Astrocyte (in vitro differentiated cells and primary cell): ENCODE results near the gene INHBC. TPM values are rescaled to one million over a fixed set of nuclear protein-coding genes. Genes with fewer than 3 reads are reported as not detected.
"Not testable (repeated sequence)": the region's sequence is repeated elsewhere in the genome, so short reads cannot be mapped to it uniquely, and the experiment has no call there.

Experiments used
- DNase-seq: peaks from one replicate; pipeline ENCODE4 v3.0.0-alpha.2; 2010; ENCODE audit warnings: low read depth
- FAIRE-seq: peaks from 2 replicates; lab custom pipeline; 2011; peaks lifted over from hg19 to GRCh38; lab: Jason Lieb, UNC
- H2AFZ ChIP-seq: 2 replicates; pipeline ENCODE4 v1.6.0; 2012; ENCODE audit warnings: low read depth, low read length, inconsistent platforms
- H3K27ac ChIP-seq: 2 replicates; pipeline ENCODE4 v1.5.1; 2011; ENCODE audit warnings: low read depth, low read length, inconsistent platforms
- H3K27me3 ChIP-seq: 2 replicates; pipeline ENCODE4 v1.6.0; 2011; ENCODE audit warnings: low read length, inconsistent platforms; ENCODE audit not compliant: insufficient read depth
- H3K36me3 ChIP-seq: 2 replicates; pipeline ENCODE4 v1.5.1; 2011; ENCODE audit warnings: low read length, inconsistent platforms; ENCODE audit not compliant: insufficient read depth
- H3K4me1 ChIP-seq: 2 replicates; pipeline ENCODE4 v1.5.1; 2011; ENCODE audit warnings: low read length, inconsistent platforms; ENCODE audit not compliant: insufficient read depth
- H3K4me2 ChIP-seq: 2 replicates; pipeline ENCODE4 v1.6.0; 2012; ENCODE audit warnings: low read length, inconsistent platforms
- H3K4me3 ChIP-seq: 2 replicates; pipeline ENCODE4 v1.5.1; 2011; ENCODE audit warnings: low read depth, mild to moderate bottlenecking, low read length, inconsistent platforms; ENCODE audit not compliant: insufficient read depth
- H3K79me2 ChIP-seq: 2 replicates; pipeline ENCODE4 v1.6.0; 2012; ENCODE audit warnings: mild to moderate bottlenecking, low read length, inconsistent platforms; ENCODE audit not compliant: insufficient read depth
- H3K9ac ChIP-seq: 2 replicates; pipeline ENCODE4 v1.6.0; 2012; ENCODE audit warnings: mild to moderate bottlenecking, low read length, inconsistent platforms
- H3K9me3 ChIP-seq: 2 replicates; pipeline ENCODE4 v1.5.1; 2012; ENCODE audit warnings: low read depth, mild to moderate bottlenecking, low read length, inconsistent platforms; ENCODE audit not compliant: insufficient read depth
- H4K20me1 ChIP-seq: 2 replicates; pipeline ENCODE4 v1.6.0; 2012; ENCODE audit warnings: low read length, inconsistent platforms; ENCODE audit not compliant: insufficient read depth
- H3K27ac Mint-ChIP-seq: one replicate; pipeline ENCODE4 v1.8.0; 2021; ENCODE audit warnings: mild to moderate bottlenecking, mixed read lengths; ENCODE audit not compliant: unreplicated experiment
- H3K27me3 Mint-ChIP-seq: one replicate; pipeline ENCODE4 v1.8.0; 2021; ENCODE audit warnings: low read depth, mixed read lengths; ENCODE audit not compliant: unreplicated experiment
- H3K36me3 Mint-ChIP-seq: one replicate; pipeline ENCODE4 v1.8.0; 2021; ENCODE audit warnings: low read depth, mixed read lengths; ENCODE audit not compliant: unreplicated experiment
- H3K4me1 Mint-ChIP-seq: one replicate; pipeline ENCODE4 v1.8.0; 2021; ENCODE audit warnings: low read depth, mixed read lengths; ENCODE audit not compliant: unreplicated experiment
- H3K4me3 Mint-ChIP-seq: one replicate; pipeline ENCODE4 v1.8.0; 2021; ENCODE audit warnings: mild to moderate bottlenecking, moderate library complexity, mixed read lengths; ENCODE audit not compliant: unreplicated experiment
- H3K9me3 Mint-ChIP-seq: one replicate; pipeline ENCODE4 v1.8.0; 2021; ENCODE audit warnings: mild to moderate bottlenecking, mixed read lengths; ENCODE audit not compliant: unreplicated experiment
- EZH2 ChIP-seq: IDR thresholded peaks from 2 replicates; pipeline ENCODE4 v1.6.1; 2012; ENCODE audit warnings: mild to moderate bottlenecking, low read length, inconsistent platforms; ENCODE audit not compliant: insufficient read depth
- total RNA-seq: library from RNA; stranded (reverse); gene quantifications from 2 replicates; pipeline ENCODE4 v1.2.1, GENCODE V29; 2021
- TF ChIP-seq, protein P1 (sequence below): IDR thresholded peaks from 2 replicates; pipeline ENCODE4 v1.5.1; 2011; ENCODE audit warnings: low read depth, mild to moderate bottlenecking, inconsistent platforms, low read length, moderate library complexity; ENCODE audit not compliant: insufficient read depth

INHBC gene
- total RNA-seq, 1 donor from 2014 or later: not detected

DNA sequence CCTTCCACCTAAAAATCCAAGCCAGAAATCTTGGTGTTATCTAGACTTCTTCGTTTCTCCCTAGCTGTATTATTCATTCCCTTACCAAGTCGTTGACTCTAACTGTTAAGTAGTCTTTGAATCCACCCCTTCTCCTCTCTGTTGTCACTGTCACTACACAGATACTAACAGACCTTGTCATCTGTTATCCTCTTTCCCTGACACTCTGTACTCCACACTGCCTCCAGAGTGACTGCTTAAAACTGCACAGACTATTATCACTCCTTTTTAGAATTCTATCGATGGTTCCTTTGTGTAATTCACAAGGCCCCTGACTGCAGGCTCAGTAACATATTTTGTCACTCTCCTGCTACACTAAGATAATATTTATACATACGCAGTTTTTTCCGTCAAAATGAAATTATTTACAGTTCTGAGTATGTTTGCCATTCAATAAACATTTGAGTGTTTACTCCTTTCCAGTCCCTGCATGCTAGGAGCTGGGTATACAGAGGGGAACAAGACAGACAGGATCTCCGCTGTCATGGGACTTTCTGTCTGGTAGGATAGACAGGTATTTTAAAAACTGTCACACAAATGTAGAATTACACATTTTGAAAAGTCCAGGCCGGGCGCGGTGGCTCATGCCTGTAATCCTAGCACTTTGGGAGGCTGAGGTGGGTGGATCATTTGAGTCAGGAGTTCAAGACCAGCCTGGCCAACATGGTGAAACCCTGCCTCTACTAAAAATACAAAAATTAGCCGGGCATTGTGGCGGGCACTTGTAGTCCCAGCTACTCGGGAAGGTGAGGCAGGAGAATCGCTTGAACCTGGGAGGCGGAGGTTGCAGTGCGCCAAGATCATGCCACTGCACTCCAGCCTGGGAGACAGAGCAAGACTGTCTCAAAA, 57.1 kb downstream of the INHBC start:
- Histone ChIP-seq H3K27me3 (no peaks in the 10 kb centered on the region), H4K20me1 (peaks cover 37% of the 10 kb centered on the region), H3K27ac (no peak overlapping the region), H3K4me3 (no peak overlapping the region), H3K9me3 (no peaks in the 10 kb centered on the region), H3K9ac (no peak overlapping the region), H3K36me3 (peaks cover 29% of the 10 kb centered on the region), H3K79me2 (peaks cover 38% of the 10 kb centered on the region), H2AFZ (no peak overlapping the region), H3K4me1 (peaks cover 12% of the 10 kb centered on the region), H3K4me2 (no peak overlapping the region)
- peaks cover 14% of the 10 kb centered on the region for H3K4me1 Mint-ChIP-seq
- peaks cover 25% of the 10 kb centered on the region for H3K36me3 Mint-ChIP-seq
- FAIRE-seq (peak; percentile 17), DNase-seq (no peak)
- peak overlapping the region; percentile 8 for H3K27ac Mint-ChIP-seq
- H3K27me3 Mint-ChIP-seq: no peaks in the 10 kb centered on the region
- H3K4me3 Mint-ChIP-seq: peak overlapping the region; percentile 54
- TF ChIP-seq, protein P1, sequence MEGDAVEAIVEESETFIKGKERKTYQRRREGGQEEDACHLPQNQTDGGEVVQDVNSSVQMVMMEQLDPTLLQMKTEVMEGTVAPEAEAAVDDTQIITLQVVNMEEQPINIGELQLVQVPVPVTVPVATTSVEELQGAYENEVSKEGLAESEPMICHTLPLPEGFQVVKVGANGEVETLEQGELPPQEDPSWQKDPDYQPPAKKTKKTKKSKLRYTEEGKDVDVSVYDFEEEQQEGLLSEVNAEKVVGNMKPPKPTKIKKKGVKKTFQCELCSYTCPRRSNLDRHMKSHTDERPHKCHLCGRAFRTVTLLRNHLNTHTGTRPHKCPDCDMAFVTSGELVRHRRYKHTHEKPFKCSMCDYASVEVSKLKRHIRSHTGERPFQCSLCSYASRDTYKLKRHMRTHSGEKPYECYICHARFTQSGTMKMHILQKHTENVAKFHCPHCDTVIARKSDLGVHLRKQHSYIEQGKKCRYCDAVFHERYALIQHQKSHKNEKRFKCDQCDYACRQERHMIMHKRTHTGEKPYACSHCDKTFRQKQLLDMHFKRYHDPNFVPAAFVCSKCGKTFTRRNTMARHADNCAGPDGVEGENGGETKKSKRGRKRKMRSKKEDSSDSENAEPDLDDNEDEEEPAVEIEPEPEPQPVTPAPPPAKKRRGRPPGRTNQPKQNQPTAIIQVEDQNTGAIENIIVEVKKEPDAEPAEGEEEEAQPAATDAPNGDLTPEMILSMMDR: no peak
- TF ChIP-seq EZH2: no peak
- no peaks in the 10 kb centered on the region for H3K9me3 Mint-ChIP-seq

DNA sequence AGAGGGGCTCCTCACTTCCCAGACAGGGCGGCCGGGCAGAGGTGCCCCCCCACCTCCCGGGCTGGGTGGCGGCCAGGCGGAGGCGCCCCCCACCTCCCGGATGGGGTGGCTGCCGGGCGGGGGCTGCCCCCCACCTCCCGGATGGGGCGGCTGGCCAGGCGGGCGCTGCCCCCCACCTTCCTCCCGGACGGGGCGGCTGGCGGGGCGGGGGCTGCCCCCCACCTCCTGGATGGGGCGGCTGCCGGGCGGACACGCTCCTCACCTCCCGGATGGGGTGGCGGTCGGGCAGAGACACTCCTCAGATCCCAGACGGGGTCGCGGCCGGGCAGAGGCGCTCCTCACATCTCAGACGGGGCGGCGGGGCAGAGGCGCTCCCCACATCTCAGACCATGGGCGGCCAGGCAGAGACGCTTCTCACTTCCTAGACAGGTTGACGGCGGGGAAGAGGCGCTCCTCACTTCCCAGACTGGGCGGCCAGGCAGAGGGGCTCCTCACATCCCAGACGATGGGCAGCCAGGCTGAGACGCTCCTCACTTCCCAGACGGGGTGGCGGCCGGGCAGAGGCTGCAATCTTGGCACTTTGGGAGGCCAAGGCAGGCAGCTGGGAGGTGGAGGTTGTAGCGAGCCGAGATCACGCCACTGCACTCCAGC, 60.6 kb downstream of the INHBC start:
- H3K4me2 ChIP-seq, DNase-seq, H3K9me3 Mint-ChIP-seq, H2AFZ ChIP-seq, H3K27ac Mint-ChIP-seq, H3K27ac ChIP-seq, H3K4me3 ChIP-seq, H3K27me3 ChIP-seq, FAIRE-seq, H3K4me1 ChIP-seq, H3K27me3 Mint-ChIP-seq, H3K9ac ChIP-seq, H3K9me3 ChIP-seq, H3K4me3 Mint-ChIP-seq: not testable (repeated sequence)
- Histone ChIP-seq H3K36me3 (peaks cover 44% of the 10 kb centered on the region), H3K79me2 (peaks cover 16% of the 10 kb centered on the region), H4K20me1 (peaks cover 36% of the 10 kb centered on the region)
- H3K4me1 Mint-ChIP-seq: peaks cover 16% of the 10 kb centered on the region
- H3K36me3 Mint-ChIP-seq: peaks cover 32% of the 10 kb centered on the region

DNA sequence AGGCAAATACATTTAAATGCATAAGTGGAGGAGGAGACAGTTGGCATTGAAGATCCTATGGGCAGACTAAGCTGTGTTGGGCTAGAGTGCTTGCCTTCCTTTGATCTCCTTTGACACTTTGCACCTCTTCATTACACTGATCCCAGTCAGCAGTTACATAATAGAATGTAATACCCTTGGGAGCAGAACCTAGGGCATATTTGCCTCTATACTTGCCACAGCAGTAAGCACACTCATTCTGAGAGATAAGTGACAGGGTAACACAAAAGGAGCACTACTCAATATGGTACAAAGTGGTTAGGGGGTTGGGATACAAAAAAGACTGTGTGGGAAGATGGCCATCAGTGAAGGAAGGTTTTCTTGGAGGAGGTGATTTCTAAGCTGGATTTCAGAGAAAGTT, 62.2 kb downstream of the INHBC start:
- Histone ChIP-seq H3K4me1 (no peaks in the 10 kb centered on the region), H4K20me1 (peaks cover 24% of the 10 kb centered on the region), H2AFZ (no peak overlapping the region), H3K27ac (no peak overlapping the region), H3K36me3 (peaks cover 42% of the 10 kb centered on the region), H3K4me3 (no peak overlapping the region), H3K4me2 (no peak overlapping the region), H3K27me3 (no peaks in the 10 kb centered on the region), H3K9ac (no peak overlapping the region), H3K79me2 (peaks cover 8% of the 10 kb centered on the region), H3K9me3 (no peaks in the 10 kb centered on the region)
- FAIRE-seq (no peak), DNase-seq (no peak)
- Mint-ChIP-seq H3K9me3 (no peaks in the 10 kb centered on the region), H3K36me3 (peaks cover 38% of the 10 kb centered on the region), H3K4me1 (peaks cover 11% of the 10 kb centered on the region), H3K4me3 (peak overlapping the region; percentile 18), H3K27me3 (no peaks in the 10 kb centered on the region), H3K27ac (peak overlapping the region; percentile 45)
- no peak for TF ChIP-seq EZH2
- TF ChIP-seq, protein P1: no peak
